Mononuclear cell (primary cell): Measurements from ENCODE around the gene PRCC. TPM values are rescaled to one million over a fixed set of nuclear protein-coding genes. Genes with fewer than 3 reads are reported as not detected.
A peak's percentile ranks its signal among the peaks of the same experiment; 100 is the strongest.

ENCODE experiments used
- H3K27me3 ChIP-seq: 2 replicates; pipeline ENCODE4 v1.6.0; 2011; ENCODE audit warnings: low read length, control low read depth; ENCODE audit not compliant: insufficient read depth
- H3K4me1 ChIP-seq: 2 replicates; pipeline ENCODE4 v1.5.1; 2011; ENCODE audit warnings: mild to moderate bottlenecking, low read length, control low read depth; ENCODE audit not compliant: insufficient read depth
- H3K4me3 ChIP-seq: 2 replicates; pipeline ENCODE4 v1.5.1; 2011; ENCODE audit warnings: mild to moderate bottlenecking, low read length, moderate library complexity
- H3K9me3 ChIP-seq: 2 replicates; pipeline ENCODE4 v1.5.1; 2011; ENCODE audit warnings: low read depth, mild to moderate bottlenecking, control low read depth, low read length
- total RNA-seq: library from RNA; depleted of rRNA; stranded (reverse); fragments of >200 nt; gene quantifications from one replicate; pipeline ENCODE4 v1.2.3, GENCODE V29; 2012

The PRCC gene
- total RNA-seq, 1 donor: 19.6 TPM

- H3K9me3 ChIP-seq: no peaks in the 10 kb centered on the region
- peaks cover 47% of the 10 kb centered on the region for H3K4me1 ChIP-seq
- peak overlapping the region; percentile 99 for H3K4me3 ChIP-seq
- H3K27me3 ChIP-seq: no peaks in the 10 kb centered on the region
These were observed 1.4 kb downstream of the PRCC start for GRCh38 chr1:156768610-156769295.

- H3K4me1 ChIP-seq: peaks cover 41% of the 10 kb centered on the region
- no peak overlapping the region for H3K4me3 ChIP-seq
- H3K27me3 ChIP-seq: no peaks in the 10 kb centered on the region
- no peaks in the 10 kb centered on the region for H3K9me3 ChIP-seq
These were observed 4.9 kb downstream of the PRCC start for GRCh38 chr1:156772222-156772621.

GRCh38 chr1:156772728-156773497, 5.6 kb downstream of the PRCC start:
- no peaks in the 10 kb centered on the region for H3K27me3 ChIP-seq
- H3K4me3 ChIP-seq: no peak overlapping the region
- H3K9me3 ChIP-seq: no peaks in the 10 kb centered on the region
- peaks cover 40% of the 10 kb centered on the region for H3K4me1 ChIP-seq

DNA sequence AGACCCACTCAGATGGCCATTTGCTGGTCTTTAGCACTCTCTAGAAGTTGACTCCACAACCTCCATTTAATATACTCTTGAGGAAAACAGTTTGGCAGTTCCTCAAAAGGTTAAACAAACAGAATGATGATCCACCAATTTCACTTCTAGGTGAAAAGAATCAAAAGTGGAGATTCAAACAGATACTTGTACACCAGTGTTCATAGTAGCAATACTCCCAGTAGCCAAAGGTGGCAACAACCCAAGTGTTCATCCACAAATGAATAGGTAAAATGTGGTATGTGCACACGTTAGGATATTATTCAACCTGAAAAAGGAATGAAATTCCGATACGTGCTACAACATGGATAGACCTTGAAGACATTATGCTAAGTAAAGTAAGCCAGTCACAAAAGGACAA, 6.3 kb downstream of the PRCC start:
- H3K4me1 ChIP-seq: peaks cover 33% of the 10 kb centered on the region
- H3K4me3 ChIP-seq: no peak overlapping the region
- H3K27me3 ChIP-seq: no peaks in the 10 kb centered on the region
- no peaks in the 10 kb centered on the region for H3K9me3 ChIP-seq

DNA sequence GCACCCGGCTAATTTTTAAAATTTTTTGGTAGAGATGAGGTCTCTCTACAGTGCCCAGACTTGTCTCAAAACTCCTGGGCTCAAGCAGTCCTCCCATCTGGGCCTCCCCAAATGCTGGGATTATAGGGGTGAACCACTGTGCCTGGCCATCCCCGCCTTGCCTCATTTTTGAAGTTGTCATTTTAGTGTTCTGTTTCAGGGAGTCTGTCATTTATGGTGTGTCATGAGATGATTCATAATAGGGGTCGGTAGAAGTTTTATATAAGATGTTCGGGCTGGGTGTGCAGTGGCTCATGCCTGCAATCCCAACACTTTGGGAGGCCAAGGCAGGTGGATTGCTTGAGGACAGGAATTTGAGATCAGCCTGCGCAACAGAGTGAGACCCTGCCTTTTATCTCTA, 8.5 kb downstream of the PRCC start:
- H3K4me1 ChIP-seq: peaks cover 15% of the 10 kb centered on the region
- no peaks in the 10 kb centered on the region for H3K27me3 ChIP-seq
- H3K4me3 ChIP-seq: no peak overlapping the region
- no peaks in the 10 kb centered on the region for H3K9me3 ChIP-seq

DNA sequence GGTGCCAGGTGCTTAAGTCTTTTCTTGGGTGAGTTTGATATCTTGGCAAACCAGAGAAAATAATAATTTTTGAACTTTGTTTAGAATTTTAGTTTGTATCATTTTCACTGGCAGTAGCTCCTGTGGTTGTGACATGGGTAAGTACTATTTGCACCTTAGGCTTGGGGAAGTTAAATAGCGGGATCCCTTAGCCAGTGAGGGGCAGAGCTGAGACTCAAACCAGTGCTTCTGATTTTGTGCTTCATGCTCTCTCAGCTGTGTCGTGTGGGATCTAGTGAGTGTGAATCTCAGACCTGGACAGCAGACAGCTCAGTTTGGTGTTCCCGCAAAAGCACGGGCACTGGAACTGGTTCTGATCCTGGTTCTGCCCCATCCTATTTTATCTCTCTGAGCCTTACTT, 9.6 kb downstream of the PRCC start:
- H3K4me3 ChIP-seq: no peak overlapping the region

DNA sequence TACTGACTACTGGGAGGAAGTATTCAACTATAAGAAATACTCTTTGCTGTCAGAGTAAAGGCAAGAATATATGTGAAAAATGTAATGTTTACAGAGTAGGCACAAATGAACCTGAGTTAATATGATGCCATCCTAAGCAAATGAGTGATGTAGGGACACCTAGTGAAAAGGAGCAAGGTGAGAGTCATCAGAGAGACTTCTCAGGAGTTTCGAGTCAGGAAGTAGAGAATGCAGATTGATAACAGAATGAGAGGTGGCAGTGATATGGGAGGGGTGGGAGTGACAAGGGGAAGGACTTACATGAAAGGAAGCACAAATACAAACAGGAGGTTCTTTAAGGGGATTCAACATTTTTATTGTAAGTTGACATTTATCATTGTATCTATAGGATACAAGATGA, 10.2 kb downstream of the PRCC start:
- no peaks in the 10 kb centered on the region for H3K27me3 ChIP-seq

More for the DNA sequence above, 9.6 kb downstream of the PRCC start:
- Histone ChIP-seq H3K9me3 (no peaks in the 10 kb centered on the region), H3K4me1 (peaks cover 10% of the 10 kb centered on the region), H3K27me3 (no peaks in the 10 kb centered on the region)

GRCh38 chr1:156781585-156782186, 14.4 kb downstream of the PRCC start:
- H3K4me3 ChIP-seq: no peak overlapping the region
- H3K4me1 ChIP-seq: peaks cover 3% of the 10 kb centered on the region
- H3K9me3 ChIP-seq: no peaks in the 10 kb centered on the region
- H3K27me3 ChIP-seq: no peaks in the 10 kb centered on the region

More for the DNA sequence above, 10.2 kb downstream of the PRCC start:
- Histone ChIP-seq H3K4me1 (peaks cover 10% of the 10 kb centered on the region), H3K9me3 (no peaks in the 10 kb centered on the region), H3K4me3 (no peak overlapping the region)

GRCh38 chr1:156785458-156785857, 18.1 kb downstream of the PRCC start:
- no peaks in the 10 kb centered on the region for H3K9me3 ChIP-seq
- H3K4me1 ChIP-seq: no peaks in the 10 kb centered on the region
- H3K27me3 ChIP-seq: no peaks in the 10 kb centered on the region
- no peak overlapping the region for H3K4me3 ChIP-seq

DNA sequence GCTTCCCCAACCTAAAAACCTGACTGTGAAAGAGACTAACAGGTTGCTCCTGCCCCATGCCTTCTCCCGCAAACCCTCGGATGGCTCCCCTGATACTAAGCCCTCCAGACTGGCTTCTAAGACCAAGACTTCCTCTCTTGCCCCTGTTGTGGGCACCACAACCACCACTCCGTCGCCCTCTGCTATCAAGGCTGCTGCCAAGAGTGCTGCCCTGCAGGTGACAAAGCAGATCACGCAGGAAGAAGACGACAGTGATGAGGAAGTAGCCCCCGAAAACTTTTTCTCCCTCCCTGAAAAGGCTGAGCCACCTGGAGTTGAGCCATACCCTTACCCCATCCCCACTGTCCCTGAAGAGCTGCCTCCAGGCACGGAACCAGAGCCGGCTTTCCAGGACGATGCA, 19.3 kb downstream of the PRCC start:
- Histone ChIP-seq H3K4me3 (no peak overlapping the region), H3K4me1 (peaks cover 5% of the 10 kb centered on the region), H3K27me3 (no peaks in the 10 kb centered on the region), H3K9me3 (no peaks in the 10 kb centered on the region)

- no peak overlapping the region for H3K4me3 ChIP-seq
- no peaks in the 10 kb centered on the region for H3K9me3 ChIP-seq
- H3K4me1 ChIP-seq: peaks cover 5% of the 10 kb centered on the region
- H3K27me3 ChIP-seq: no peaks in the 10 kb centered on the region
These were observed 20.8 kb downstream of the PRCC start for GRCh38 chr1:156788136-156788535.

DNA sequence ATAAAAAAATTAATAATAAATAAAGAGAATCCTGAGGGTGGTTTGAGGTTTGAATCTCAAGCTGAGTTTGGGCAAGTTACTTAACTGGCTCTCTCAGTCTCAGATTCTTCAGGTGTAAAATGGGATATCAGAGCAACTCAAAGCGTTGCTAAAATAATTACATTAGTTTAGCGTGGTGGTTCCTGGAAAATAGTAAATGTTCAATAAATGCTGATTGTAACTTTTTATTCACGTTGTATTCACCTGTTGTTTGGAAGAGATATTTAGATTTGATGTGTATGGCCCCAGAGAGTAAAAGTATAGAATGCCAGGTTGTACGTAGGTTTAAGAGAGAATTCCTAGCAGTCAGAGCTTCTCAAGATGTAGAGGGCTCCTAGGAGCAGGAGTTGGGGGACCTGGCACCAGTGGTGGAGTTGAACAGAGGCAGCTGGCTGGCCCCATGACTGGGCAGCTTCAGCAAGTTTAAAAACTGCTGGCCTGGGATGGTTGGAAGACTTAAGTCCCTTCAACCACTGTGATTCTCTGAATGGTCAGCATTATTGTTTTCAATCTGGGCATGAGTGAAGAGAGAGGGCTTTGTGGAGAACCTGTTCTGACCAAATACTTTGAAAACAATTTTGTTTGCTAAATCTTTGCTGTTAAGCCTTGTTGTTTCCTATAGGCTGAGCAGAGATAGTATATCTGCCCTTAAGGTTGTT, 22.4 kb downstream of the PRCC start:
- H3K27me3 ChIP-seq: no peaks in the 10 kb centered on the region
- H3K4me3 ChIP-seq: no peak overlapping the region

GRCh38 chr1:156794506-156795373, 27.4 kb downstream of the PRCC start:
- Histone ChIP-seq H3K4me3 (no peak overlapping the region), H3K27me3 (no peaks in the 10 kb centered on the region), H3K9me3 (no peaks in the 10 kb centered on the region), H3K4me1 (peaks cover 5% of the 10 kb centered on the region)

More for the DNA sequence above, 22.4 kb downstream of the PRCC start:
- Histone ChIP-seq H3K4me1 (peaks cover 5% of the 10 kb centered on the region), H3K9me3 (no peaks in the 10 kb centered on the region)

DNA sequence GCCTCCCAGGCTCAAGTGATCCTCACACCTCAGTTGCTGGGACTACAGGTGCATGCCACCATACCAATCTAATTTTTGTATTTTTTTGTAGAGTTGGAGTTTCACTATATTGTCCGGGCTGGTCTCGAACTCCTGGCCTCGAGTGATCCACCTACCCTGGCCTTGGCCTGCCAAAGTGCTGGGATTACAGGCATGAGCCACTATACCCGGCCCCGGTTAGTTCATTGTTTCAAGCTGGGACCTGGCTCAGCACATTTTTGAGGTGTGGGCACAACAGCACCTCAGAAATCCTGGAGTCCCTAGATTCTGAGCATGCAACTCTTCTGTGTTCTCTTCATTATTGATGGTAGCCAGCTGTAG, 28.0 kb downstream of the PRCC start:
- Histone ChIP-seq H3K27me3 (no peaks in the 10 kb centered on the region), H3K4me1 (peaks cover 5% of the 10 kb centered on the region), H3K9me3 (no peaks in the 10 kb centered on the region), H3K4me3 (no peak overlapping the region)
